GM18502 (cell line): ENCODE data around the gene GYS2.

Source experiments
- ATAC-seq: cut with Tn5 transposase; IDR thresholded peaks from one replicate; pipeline ENCODE4 v1.9.1; 2021; ENCODE audit warnings: mild to moderate bottlenecking; ENCODE audit not compliant: unreplicated experiment, poor library complexity

Gene GYS2

GRCh38 chr12:21559855-21560569, 44.6 kb downstream of the GYS2 start:
- no peak for ATAC-seq

GRCh38 chr12:21558100-21558679, 46.5 kb downstream of the GYS2 start:
- no peak for ATAC-seq

GRCh38 chr12:21553329-21553675, 51.3 kb downstream of the GYS2 start:
- ATAC-seq = no peak

- no peak for ATAC-seq
These were observed 51.9 kb downstream of the GYS2 start for GRCh38 chr12:21552635-21553328.

GRCh38 chr12:21551841-21552465, 52.7 kb downstream of the GYS2 start:
- no peak for ATAC-seq

- ATAC-seq = no peak
These were observed 57.2 kb downstream of the GYS2 start for GRCh38 chr12:21547437-21547836.

GRCh38 chr12:21546716-21547115, 57.9 kb downstream of the GYS2 start:
- no peak for ATAC-seq

GRCh38 chr12:21545557-21545956, 59.1 kb downstream of the GYS2 start:
- no peak for ATAC-seq

GRCh38 chr12:21543151-21543550, 61.5 kb downstream of the GYS2 start:
- no peak for ATAC-seq

GRCh38 chr12:21542403-21542802, 62.2 kb downstream of the GYS2 start:
- no peak for ATAC-seq

GRCh38 chr12:21541773-21542172, 62.9 kb downstream of the GYS2 start:
- no peak for ATAC-seq

GRCh38 chr12:21539797-21540196, 64.8 kb downstream of the GYS2 start:
- ATAC-seq = no peak

- no peak for ATAC-seq
These were observed 66.5 kb downstream of the GYS2 start for GRCh38 chr12:21538061-21538653.

- ATAC-seq = no peak
These were observed 75.2 kb downstream of the GYS2 start for GRCh38 chr12:21529456-21529855.

- ATAC-seq = no peak
These were observed 75.7 kb downstream of the GYS2 start for GRCh38 chr12:21528953-21529352.

GRCh38 chr12:21527451-21528180, 77.0 kb downstream of the GYS2 start:
- peak; percentile 96 for ATAC-seq

- ATAC-seq = no peak
These were observed 77.8 kb downstream of the GYS2 start for GRCh38 chr12:21526721-21527345.

- no peak for ATAC-seq
These were observed 78.6 kb downstream of the GYS2 start, which contains the start of gene SPX for GRCh38 chr12:21526053-21526452. TSS of gene SPX (plus strand) at chr12:21526296. CDS start at chr12:21526473, 177 bp downstream.

- ATAC-seq = no peak
These were observed 81.5 kb downstream of the GYS2 start for GRCh38 chr12:21523148-21523547.

- no peak for ATAC-seq
These were observed 83.1 kb downstream of the GYS2 start for GRCh38 chr12:21521541-21521940.
